HG03064 (cell line): ENCODE results near the gene TRPM3.
"Not testable (repeated sequence)": the region's sequence is repeated elsewhere in the genome, so short reads cannot be mapped to it uniquely, and the experiment has no call there.

Experiments used
- ATAC-seq: cut with Tn5 transposase; IDR thresholded peaks from one replicate; pipeline ENCODE4 v1.9.1; 2021; ENCODE audit warnings: low read depth; ENCODE audit not compliant: unreplicated experiment

Gene TRPM3

DNA sequence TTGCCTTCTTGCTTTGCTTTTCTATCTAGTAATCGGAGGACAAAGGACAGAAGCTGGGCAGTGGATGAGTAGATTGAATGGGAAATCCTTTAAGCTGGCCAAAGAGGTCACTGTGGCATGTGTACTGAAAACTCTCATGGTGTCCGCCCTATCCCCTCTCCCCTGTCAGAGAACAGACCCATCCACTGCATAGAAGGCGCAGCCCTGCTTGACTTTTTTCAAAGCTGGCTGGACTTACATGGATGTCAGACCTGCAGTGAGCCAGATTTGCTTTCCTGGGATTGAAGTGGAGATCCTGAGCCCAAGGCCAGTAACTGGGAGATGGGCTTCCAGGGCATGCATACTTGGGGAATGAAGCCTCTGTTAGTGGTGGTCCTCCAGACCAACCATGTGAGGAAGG lies 329.5 kb downstream of the TRPM3 start:
- ATAC-seq: no peak

DNA sequence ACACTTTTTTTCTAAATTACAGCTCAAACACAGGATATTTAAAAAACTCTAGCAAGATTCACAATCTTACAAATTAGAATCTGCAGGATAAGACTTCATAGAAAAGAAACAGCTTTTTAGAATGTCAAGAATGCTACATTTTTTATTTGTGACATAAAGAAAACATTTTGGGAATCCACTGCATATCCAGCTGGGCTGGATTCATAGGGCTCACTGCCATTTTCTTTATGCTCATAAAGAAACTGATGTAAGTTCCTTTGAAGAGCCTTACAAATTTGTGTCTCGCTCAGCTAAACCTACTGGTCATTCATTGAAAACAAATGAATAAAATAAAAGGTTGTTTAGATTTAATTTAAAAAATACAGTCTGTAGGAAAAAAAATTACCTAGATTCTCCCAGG lies 332.3 kb downstream of the TRPM3 start:
- ATAC-seq: no peak

DNA sequence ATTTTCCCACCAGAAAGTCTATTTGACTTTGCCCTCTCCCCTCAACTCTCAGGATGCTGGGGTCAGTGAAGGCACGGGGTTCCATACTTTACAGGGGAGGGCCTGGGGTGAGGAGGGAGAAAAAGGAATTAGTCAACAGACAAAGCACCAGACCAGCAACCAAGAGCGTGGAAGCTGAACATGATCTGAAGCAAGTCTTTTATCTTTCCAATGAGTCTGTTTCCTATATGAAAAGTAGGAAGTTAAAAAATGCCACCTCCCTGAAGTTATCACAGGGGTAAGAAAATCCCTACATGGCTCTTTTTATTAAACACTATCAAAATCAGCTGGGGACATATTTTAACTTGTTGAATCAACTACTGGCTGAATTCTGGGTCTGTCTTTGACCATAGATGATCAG lies 337.0 kb downstream of the TRPM3 start:
- no peak for ATAC-seq

DNA sequence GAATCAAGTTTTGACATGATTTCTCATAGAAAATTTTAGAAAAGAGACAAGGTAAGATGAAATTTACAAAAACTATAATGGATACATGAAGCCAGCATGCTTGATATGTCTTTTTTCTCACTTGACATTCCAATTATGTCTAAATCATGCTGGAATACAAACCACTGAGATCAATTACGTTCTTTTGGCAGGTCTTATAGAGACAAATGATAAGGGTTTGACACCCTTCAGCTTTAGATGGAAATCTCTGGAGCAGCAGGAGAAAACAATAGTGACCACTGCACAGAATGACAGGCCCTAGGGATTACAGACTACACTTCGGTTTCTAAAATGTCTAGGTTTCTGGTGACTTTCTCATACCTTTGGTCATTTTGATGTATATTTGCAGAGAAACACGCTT lies 342.9 kb downstream of the TRPM3 start:
- no peak for ATAC-seq

DNA sequence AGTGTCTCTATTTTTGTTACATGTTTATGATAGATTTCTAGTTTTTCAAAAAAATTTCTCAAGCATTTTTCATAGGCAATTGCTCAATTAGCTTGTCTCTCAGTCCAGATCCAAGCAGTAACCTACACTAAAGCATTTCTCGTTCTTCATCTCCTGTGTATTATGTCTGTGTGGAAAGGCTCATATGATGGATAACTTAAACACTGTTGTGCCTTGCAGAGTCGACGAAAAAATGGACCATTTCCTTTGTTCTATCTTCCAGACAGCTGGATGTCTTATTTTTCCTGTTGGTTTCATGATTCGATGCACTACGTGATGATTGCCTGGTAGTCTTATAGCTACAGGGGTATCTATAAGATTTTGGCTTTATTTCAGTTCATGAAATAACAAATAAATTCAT lies 347.8 kb downstream of the TRPM3 start:
- no peak for ATAC-seq

DNA sequence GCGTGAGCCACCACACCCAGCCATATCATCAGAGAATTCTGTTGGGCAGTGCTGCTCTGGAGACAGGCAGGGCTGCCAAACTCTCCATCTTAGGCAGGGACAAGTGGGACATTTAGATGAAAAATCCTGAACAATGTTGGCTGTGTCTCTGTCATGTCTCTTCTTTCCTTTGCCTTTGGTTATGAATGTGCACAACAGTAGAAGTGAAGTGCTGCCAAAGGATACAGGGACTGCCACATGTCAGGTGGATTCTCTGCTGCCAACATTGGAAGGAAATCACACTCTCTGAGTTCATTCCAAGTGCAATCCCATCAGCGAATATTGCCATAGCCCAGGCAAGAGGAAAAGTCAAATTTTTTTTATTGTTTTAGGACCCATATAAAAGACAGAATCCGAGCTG lies 348.8 kb downstream of the TRPM3 start:
- no peak for ATAC-seq

DNA sequence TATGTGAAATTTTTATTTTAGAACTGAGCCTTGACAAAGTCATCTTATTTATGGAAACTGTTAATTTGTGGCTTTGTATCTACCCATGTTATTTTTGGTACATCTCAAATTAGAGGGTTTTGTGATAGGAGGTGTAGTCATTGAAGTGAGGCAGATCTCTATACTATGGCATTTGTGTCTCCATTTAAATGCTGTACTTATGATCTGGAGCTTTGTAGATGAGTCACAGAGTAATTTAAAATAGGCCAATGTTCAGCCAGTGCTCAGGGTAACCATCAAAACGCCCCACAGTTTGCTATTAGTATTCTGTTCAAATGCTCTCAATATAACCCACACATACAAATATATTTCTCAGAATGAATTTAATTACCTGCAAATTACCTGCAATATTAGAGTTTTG lies 355.5 kb downstream of the TRPM3 start:
- no peak for ATAC-seq

DNA sequence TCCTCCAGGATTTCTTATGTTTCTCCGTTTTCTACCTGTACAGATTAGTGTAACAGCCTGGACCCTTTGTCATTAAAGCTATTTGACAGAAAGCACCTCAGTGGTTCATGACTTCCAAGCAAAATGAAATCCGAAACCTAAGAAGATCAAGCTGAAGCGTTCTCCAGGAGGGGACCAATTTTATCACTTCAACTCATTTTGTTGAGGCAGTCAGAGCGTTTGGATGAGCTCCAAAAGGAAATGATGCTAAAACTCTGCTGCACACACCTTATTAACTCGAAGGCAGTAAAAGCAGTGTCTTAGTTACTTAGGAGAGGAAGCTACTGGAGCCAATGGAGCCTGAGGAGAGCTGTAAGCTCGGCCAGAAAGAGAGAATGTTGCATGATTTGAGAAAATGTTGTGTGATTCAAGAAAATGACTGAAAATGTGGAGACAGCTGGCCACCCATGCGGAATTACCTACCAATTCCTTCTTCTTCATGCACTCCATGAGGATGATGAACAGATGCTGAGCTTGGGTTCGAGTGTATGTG lies 360.2 kb downstream of the TRPM3 start:
- ATAC-seq: no peak

DNA sequence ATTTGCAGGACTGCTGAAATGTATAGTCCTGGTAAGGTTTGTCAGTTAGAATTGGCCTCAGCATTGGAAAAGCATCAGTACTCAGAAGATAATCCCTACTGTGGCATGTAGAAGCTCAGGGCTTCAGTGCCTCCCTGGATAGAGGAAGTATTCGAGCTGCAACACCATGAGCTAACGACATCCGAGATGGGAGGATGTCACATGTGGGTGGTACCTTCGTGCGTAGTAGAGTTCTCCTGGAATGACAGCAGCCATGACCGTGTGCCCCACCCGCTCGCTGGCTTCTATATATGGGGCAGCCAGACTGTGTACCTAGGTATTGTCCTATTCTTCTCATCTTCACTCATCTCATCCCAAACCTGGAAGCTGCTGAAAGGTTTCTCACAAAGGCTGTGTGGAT lies 361.2 kb downstream of the TRPM3 start:
- ATAC-seq: no peak

DNA sequence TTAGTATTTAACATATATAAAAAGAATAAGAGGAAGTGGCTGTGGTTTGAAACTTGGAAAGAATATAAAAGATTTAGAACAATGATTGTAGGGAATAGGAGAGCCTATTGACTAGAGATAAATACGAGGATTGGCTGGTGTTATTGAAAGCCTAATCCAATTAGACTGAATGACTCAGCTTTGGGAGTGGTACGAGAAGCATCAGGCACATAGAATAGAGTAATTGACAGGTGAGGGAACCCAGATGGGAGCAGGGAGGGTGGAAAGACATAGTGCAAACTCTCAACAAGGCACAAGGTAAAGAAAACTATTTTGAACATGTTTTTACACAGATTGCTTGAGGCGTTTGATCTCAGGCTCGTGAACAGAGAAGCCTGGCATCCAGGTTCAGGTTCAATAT lies 368.1 kb downstream of the TRPM3 start:
- no peak for ATAC-seq

DNA sequence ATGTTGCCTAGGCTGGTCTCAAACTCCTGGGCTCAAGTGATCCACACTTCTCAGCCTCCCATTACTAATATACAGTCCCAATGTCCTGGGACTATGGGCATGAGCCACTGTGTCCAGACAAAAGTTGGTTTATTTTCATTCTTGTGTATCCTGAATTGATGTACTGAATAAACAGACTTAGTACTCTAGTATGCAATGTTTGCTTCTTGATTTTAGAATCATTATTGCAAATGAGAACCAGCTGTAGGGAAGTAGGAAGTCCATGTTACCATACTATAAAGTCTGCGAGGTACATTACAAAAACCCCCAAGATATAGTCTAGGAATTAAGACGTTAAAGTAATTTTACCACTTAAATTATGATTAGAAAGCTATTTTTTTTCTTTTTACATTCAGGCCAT lies 372.4 kb downstream of the TRPM3 start:
- no peak for ATAC-seq

DNA sequence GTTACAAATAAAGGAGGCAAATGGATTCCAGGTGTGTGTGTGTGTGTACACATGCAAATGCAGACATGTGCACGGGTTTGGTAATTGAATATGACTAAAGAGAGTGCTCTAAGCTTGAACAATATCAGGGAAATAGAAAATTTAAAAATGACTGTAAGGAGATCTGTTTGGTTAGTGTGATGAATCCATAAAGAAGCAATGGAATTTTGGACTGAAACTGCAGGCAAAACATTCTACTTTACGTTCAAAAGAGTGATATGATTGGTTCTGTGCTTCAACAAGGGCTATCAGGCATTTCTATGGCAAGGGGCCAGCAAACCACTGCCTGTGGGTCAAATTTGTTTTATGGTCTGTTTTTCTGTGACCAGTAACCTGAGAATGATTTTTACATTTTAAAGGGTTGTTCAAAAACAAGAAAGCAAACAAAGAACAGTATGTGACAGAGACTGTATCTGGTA lies 374.1 kb downstream of the TRPM3 start:
- no peak for ATAC-seq

DNA sequence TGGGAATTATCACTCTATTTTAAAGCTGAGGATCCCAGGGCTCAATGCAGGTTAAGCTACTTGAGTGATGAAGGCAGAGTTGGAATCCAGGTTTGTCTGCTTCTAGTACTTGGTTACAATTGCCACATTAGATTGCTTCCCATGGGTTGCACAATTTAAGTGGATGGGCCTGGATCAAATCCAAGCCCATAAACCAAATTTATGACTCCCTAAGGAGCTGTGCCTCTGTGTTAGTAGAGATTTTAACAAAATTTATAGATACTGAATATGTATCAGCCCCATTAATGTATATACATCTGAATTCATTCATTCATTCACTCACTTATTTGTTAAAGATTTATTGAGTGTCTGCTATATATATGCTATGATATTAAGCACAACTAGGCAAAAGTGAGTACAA lies 374.7 kb downstream of the TRPM3 start:
- no peak for ATAC-seq

DNA sequence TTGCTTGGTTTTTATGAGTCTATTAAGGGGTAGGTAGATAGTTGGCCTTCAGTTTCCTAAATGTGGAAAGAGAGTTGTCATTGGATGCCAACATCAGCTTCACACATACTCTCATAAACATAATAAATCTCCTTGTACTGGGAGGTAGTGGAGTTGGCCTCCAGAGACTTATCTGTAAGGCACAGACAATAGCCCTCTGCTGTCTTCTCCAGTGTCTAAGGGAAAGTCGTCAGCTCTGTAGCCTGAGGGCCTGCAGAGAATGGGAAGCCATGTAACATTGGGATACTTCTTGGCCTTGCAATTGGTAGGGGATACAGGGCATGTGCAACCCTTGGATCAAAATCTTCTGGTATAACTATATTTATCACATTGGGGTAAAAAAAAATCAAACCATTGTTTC lies 375.1 kb downstream of the TRPM3 start:
- no peak for ATAC-seq

DNA sequence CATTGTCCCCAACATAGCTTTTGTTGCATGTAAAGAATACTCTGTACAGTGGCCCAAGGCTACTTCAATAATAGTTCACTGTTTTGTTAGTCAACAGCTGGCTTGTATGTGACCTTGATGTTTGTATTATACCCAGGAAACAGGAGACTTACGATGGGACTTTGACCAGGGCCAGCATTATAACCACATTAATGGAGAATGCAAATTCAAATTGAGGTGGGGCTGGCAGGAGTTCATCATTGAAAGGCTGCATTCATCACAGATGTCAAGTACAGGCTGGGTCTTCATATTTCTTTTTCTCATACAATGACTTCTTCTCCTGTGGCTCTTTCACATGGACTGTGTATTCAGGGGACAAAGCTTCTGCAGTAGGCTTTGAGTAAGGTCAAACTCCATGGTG lies 396.6 kb downstream of the TRPM3 start:
- not testable (repeated sequence) for ATAC-seq

DNA sequence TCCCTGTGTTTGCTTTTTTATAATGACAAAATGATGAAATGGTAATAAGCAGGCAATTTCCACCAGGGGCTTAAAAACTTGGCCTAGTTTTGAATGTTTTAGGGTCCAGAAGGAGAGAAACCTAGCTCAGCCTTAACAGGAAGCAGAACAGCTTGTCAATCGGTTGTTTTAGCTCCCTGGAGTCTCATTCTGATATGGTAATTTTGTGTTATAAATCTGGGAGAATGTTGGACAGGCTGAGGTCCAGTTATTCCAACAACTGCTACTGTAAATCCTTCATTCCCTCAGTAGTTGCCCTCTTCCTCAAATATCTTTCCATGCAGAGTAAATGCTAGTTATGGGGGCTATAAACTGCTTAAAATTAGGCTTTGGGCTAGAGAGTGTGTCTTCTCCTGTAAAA lies 397.4 kb downstream of the TRPM3 start:
- ATAC-seq: not testable (repeated sequence)

DNA sequence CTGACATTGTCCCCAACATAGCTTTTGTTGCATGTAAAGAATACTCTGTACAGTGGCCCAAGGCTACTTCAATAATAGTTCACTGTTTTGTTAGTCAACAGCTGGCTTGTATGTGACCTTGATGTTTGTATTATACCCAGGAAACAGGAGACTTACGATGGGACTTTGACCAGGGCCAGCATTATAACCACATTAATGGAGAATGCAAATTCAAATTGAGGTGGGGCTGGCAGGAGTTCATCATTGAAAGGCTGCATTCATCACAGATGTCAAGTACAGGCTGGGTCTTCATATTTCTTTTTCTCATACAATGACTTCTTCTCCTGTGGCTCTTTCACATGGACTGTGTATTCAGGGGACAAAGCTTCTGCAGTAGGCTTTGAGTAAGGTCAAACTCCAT lies 414.6 kb downstream of the TRPM3 start:
- ATAC-seq: not testable (repeated sequence)

DNA sequence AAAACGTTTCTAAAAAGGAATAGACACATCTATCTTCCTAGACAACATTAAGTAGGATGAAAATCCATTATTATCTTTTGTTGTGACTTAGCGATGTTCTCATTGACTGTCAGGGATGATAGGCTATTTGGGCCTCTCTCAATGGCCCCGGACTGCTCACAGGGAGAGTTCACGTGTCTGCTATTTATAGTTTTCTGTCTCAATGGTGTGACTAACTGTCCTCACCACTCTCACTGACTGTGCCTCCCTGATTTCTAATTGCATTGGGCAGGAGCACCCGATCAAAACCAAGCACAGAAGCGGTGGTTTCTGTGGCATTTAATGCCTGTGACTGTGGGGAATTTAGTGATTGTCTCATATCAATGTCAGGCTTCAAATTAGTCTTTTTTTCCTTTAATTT lies 420.3 kb downstream of the TRPM3 start:
- no peak for ATAC-seq

DNA sequence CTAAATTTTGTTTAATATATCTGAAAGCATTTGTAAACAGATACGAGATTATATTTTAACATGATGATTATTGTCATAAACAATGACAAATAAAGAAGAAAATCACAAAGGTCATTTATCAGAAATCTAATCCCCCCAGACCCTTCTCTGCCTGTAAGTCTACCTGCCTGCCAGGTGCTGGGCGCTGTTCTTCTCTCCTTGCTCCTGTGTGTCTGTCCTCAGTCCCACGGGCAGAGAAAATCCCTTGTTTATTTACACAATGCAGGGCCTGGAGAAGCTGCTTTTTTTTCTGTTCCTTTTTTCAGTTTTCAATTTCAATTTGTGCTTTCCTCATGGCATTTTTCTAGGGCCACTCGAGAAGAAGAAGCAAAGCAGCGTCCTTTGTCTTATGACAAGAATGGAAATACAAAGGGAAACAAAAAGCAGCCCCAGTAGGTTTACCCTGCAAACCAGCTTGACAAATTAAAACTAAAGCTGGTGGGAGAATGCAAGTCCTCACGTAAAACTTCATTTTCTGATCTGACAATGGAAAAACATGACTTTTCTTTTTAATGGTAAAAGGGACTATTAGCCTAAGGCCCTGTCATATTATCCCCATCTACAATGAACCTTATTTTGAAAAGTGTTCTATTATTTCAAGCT lies 424.6 kb downstream of the TRPM3 start:
- ATAC-seq: no peak

DNA sequence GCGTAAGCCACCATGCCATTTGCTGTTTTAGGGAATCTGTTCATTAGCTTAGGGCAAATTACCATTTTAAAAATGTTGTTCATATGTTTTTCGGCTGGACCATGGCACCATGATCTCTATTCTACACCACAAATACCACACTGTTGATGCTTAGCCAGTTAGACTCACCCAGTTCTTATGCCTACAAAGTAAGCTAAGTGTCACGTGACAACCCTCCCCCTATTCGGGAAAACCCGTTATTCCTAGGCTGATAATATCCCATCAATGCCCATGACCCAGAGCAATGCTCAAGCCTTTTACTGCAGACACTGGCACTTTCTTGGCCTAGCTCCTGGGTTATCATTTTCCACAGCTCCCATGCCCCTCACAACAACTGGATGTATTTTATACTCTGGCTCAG lies 426.7 kb downstream of the TRPM3 start:
- no peak for ATAC-seq

DNA sequence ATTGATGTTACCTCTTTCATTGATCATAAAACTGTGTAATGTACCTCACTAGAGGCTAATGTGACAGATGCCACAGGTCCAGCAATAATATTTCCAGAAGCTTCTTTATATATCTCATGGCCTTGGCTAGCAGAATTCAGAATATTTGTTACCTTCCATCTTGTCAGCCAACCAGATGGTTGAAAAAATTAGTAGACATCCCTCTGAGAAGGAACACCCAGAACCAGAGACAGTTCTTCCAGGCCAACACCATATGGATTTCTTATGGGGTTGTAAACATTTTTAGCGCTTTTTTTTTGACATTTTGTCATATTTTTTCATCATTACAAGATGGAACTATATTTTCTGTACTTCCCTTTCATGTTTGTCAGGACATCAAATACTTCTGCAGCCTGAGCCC lies 428.2 kb downstream of the TRPM3 start:
- ATAC-seq: no peak

DNA sequence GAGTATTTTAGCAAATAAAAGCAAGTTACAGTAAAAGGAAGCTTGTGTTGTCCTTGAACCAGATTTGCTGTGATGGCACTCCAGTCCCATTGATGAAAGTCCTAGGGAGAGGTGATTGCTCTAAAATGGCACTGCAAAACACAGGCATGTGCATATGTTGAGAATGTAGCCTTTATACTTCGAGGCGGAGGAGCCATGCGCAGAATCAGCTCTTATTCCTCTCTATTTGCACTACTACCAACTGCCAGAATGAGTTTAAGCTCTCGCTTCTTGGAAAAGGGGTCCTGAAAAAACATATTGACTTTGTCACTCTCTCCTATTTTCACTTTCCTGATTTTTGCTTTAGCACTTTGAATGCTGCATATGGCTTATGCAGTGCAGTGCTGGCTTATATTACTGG lies 429.0 kb downstream of the TRPM3 start:
- ATAC-seq: no peak

DNA sequence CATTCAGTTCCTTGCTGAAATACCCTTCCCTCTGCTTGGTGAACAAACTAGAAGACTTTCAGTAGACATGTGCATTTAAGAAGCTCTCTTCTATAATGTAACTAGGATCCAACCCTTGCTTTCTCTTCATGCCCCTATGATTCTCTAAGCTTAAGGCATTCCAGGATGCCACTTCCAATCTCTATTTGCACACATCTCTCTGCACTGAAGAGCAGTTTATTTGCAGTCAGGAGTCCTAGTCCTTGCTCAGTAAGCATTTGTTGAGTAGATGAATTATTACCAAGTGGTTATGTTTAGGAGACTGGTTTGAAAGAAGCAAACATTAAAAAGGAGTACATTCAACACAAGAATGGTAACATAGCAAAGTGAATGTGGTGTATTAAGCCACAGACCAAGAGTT lies 432.7 kb downstream of the TRPM3 start:
- ATAC-seq: no peak
